Rectal smooth muscle tissue (tissue), 1 donor: ENCODE measurements around the gene PLVAP.

Source experiments
- H3K27ac ChIP-seq: one replicate; pipeline ENCODE4 v1.7.0; 2013; ENCODE audit warnings: low read depth, low read length, inconsistent platforms
- H3K27me3 ChIP-seq: one replicate; pipeline ENCODE4 v1.7.0; 2013; ENCODE audit warnings: low read length; ENCODE audit not compliant: control insufficient read depth, insufficient read depth
- H3K36me3 ChIP-seq: one replicate; pipeline ENCODE4 v1.7.0; 2013; ENCODE audit warnings: low read length; ENCODE audit not compliant: control insufficient read depth, insufficient read depth
- H3K4me1 ChIP-seq: one replicate; pipeline ENCODE4 v1.7.0; 2013; ENCODE audit warnings: low read length; ENCODE audit not compliant: control insufficient read depth, insufficient read depth
- H3K4me3 ChIP-seq: one replicate; pipeline ENCODE4 v1.7.0; 2013; ENCODE audit warnings: low read length
- H3K9ac ChIP-seq: one replicate; pipeline ENCODE4 v1.7.0; 2013; ENCODE audit warnings: low read length

PLVAP gene

DNA sequence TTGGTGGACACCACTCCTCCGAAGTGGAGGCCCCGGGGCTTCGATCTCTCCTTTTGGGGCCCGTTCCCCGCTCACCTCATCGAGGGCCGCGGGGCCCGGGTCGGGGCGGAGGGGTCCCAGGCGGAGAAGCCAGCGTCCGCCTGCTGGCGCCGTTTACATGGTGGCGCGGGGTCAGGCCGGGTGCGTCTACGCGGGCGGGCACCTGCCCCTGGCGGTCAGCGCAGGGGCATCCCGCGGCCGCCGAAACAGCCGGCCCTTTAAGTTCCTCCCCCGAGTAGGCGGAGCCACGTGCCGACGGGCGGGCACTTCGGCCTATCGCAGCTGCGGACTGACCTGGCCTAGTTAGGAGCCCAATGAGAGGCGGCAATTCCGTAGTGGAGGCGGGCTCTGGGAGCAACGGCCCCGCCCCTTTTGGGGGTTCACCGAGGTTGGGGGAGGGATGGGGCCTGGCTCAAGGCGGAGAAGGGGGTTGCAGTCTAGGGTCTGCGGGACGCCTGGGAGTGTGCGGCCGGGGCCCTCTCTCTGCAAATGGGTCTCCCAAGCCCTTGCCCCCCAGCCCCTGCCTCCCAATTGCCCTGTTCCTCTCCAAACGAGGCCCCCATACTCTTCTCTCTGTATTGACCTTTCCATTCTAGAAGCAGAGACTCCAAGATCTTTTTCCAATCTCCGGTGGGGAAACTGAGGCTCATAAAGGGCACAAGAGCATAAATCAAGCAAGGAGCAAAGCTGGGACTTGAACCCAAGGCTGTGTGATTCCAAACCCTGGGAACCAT lies 73.8 kb downstream of the PLVAP start, which contains the start of gene ABHD8:
Gene ABHD8, minus strand, starts transcription at position 259 of the 773 bp plus-strand sequence. CDS start 1,809 bp downstream, outside the sequence.
- Histone ChIP-seq H3K36me3 (no peaks in the 10 kb centered on the region), H3K9ac (peak within 1 kb of the TSS; percentile 34), H3K4me3 (peak within 1 kb of the TSS; percentile 79), H3K27me3 (no peaks in the 10 kb centered on the region), H3K4me1 (peaks cover 16% of the 10 kb centered on the region), H3K27ac (peak within 1 kb of the TSS; percentile 92)

DNA sequence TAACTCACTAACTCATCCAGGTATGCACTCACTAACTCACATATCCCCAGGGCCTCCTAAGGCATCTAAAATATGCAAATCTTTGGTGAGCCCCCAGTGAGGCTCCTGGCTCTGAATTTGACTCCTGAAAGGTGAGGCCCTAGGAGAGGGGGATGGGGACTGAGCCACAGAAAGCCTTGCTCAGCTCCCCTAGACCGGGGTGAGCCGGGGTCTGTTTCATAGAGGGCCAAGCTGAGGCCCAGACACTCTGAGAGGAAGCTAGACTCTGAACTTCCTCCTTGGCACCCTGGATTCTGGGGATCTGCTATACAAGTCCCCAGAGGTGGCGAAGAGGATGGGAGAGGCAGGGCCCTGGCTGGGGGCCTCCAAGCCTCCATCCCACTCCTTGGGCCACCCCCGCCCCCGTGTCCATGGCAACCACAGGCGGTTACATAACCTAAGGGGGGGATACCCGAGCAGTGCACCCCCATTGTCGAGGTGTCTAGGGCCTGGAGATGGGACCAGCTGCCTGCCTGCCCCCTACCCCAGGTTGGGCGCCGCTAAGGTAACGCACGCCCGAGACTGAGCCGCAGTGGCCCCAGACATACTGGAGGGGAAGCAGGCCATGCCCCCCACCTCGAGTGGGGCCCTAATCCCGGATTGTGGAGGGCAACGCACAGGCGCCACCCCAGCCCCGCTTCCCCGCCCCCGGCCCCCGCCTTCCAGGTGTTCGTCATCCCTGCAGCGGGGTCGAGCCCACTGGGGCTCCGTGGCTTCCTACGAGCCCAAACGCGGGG lies 74.6 kb downstream of the PLVAP start:
- no peaks in the 10 kb centered on the region for H3K27me3 ChIP-seq
- peak overlapping the region; percentile 34 for H3K9ac ChIP-seq
- H3K36me3 ChIP-seq: no peaks in the 10 kb centered on the region
- peaks cover 16% of the 10 kb centered on the region for H3K4me1 ChIP-seq
- peak overlapping the region; percentile 79 for H3K4me3 ChIP-seq
- H3K27ac ChIP-seq: peak overlapping the region; percentile 65
